Measurements from ENCODE around the gene MTMR3. TPM values are rescaled to one million over a fixed set of nuclear protein-coding genes. Genes with fewer than 3 reads are reported as not detected.
A peak's percentile ranks its signal among the peaks of the same experiment; 100 is the strongest.

The MTMR3 gene
- total and polyA plus RNA-seq, 4 donors = 13.6 to 86.0 (median 41.3) TPM

DNA sequence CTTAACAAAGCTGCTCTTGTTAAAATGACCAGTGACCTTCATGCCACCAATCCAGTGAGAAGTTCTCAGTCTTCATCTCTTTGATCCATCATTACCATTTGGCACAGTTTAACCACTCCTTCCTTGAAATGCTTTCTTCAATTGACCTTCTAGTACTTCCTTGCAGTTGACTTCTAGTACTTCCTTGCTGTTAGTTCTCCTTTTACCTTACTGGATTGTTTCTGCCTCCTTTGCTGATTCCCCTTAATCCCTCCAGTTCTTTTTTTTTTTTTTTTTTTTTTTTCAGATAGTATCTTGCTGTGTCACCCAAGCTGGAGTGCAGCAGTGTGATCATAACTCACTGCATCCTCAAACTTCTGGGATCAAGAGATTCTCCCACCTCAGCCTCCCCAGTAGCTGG, 131.3 kb downstream of the MTMR3 start:
- Histone ChIP-seq H3K9me3 (ENCODE audit: control insufficient read depth in 4 of 4, insufficient read depth in 3 of 4, low read length in 3 of 4) (no peaks in the 10 kb centered on the region), H3K36me3 (ENCODE audit: control insufficient read depth in 4 of 4, insufficient read depth in 4 of 4, low read length in 4 of 4) (peaks cover 19 to 61% (median 50%) of the 10 kb centered on the region in 4 donors), H3K27me3 (ENCODE audit: control insufficient read depth in 3 of 3, insufficient read depth in 3 of 3, low read length in 2 of 3) (no peaks in the 10 kb centered on the region), H3K9ac (ENCODE audit: insufficient read depth in 1 of 2, low read length in 2 of 2) (no peak overlapping the region), H3K27ac (ENCODE audit: low read depth in 1 of 2, low read length in 1 of 2) (no peak overlapping the region), H3K4me3 (no peak overlapping the region), H3K4me1 (ENCODE audit: control insufficient read depth in 5 of 5, insufficient read depth in 5 of 5, low read length in 5 of 5) (no peaks in the 10 kb centered on the region)
- TF ChIP-seq, protein P1, sequence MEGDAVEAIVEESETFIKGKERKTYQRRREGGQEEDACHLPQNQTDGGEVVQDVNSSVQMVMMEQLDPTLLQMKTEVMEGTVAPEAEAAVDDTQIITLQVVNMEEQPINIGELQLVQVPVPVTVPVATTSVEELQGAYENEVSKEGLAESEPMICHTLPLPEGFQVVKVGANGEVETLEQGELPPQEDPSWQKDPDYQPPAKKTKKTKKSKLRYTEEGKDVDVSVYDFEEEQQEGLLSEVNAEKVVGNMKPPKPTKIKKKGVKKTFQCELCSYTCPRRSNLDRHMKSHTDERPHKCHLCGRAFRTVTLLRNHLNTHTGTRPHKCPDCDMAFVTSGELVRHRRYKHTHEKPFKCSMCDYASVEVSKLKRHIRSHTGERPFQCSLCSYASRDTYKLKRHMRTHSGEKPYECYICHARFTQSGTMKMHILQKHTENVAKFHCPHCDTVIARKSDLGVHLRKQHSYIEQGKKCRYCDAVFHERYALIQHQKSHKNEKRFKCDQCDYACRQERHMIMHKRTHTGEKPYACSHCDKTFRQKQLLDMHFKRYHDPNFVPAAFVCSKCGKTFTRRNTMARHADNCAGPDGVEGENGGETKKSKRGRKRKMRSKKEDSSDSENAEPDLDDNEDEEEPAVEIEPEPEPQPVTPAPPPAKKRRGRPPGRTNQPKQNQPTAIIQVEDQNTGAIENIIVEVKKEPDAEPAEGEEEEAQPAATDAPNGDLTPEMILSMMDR (IDR thresholded peaks at IDR 0.05; ENCODE audit: control extremely low read depth, extremely low read depth) = no peak
- DNase-seq = peak in 1 of 3 donors; percentile 18
- ATAC-seq (ENCODE audit: insufficient read depth, low FRiP score) = no peak

DNA sequence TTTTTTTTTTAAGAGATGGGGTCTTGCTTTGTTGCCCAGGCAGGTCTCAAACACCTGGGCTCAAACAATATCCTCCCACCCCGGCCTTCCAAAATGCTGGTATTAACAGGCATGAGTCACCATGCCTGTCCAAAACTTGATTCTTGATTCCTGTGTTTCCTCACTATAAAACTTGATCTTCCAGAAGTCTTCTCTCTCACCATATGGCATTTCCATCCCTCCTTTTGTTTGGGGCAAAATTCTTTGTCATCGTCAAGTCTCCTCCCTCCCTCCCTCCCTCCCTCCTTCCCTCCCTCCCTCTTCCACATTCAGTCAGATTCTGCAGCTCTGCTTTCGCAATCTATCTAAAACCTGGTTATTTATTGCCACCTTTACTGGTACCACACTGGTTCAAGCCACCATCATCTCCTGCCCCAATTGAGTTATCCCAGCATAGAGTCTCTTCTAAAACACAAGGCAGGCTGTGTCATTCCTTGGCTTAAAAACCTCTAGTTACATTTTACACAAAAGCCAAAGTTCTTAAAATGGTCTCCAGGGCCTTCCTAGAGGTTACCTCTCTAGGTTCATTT, 132.3 kb downstream of the MTMR3 start:
- Histone ChIP-seq H3K4me1 (ENCODE audit: control insufficient read depth in 5 of 5, insufficient read depth in 5 of 5, low read length in 5 of 5) (no peaks in the 10 kb centered on the region), H3K27me3 (ENCODE audit: control insufficient read depth in 3 of 3, insufficient read depth in 3 of 3, low read length in 2 of 3) (no peaks in the 10 kb centered on the region), H3K9ac (ENCODE audit: insufficient read depth in 1 of 2, low read length in 2 of 2) (no peak overlapping the region), H3K9me3 (ENCODE audit: control insufficient read depth in 4 of 4, insufficient read depth in 3 of 4, low read length in 3 of 4) (no peaks in the 10 kb centered on the region), H3K27ac (ENCODE audit: low read depth in 1 of 2, low read length in 1 of 2) (no peak overlapping the region), H3K36me3 (ENCODE audit: control insufficient read depth in 4 of 4, insufficient read depth in 4 of 4, low read length in 4 of 4) (peaks cover 19 to 66% (median 57%) of the 10 kb centered on the region in 4 donors), H3K4me3 (no peak overlapping the region)
- ATAC-seq (ENCODE audit: insufficient read depth, low FRiP score) = no peak
- WGBS, 2 donors = 86 to 92% methylated on average over 3 of the region's 3 CpGs
- no peak for DNase-seq
- TF ChIP-seq, protein P1 (IDR thresholded peaks at IDR 0.05; ENCODE audit: control extremely low read depth, extremely low read depth) = no peak

DNA sequence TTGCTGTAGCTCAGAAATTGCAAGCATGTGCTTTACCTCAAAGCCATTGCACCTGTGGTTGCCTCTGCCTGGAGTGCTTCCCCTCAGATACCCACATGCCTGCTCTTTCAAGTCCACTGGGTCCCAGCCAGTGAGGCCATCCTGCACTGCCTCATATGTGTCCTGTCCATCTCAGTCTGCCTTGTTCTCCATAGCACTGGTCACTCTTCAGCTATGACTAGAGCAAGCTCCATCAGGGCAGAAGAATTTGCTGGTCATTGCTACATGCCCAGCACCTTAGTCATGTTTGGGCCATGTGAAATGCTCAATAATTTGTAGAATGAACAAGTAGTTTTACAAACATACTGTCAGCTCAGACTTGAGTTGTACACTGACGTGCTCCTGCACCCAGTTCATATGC, 132.9 kb downstream of the MTMR3 start:
- Histone ChIP-seq H3K36me3 (ENCODE audit: control insufficient read depth in 4 of 4, insufficient read depth in 4 of 4, low read length in 4 of 4) (peaks cover 24 to 70% (median 61%) of the 10 kb centered on the region in 4 donors), H3K4me1 (ENCODE audit: control insufficient read depth in 5 of 5, insufficient read depth in 5 of 5, low read length in 5 of 5) (no peaks in the 10 kb centered on the region), H3K4me3 (no peak overlapping the region), H3K27ac (ENCODE audit: low read depth in 1 of 2, low read length in 1 of 2) (no peak overlapping the region), H3K9ac (ENCODE audit: insufficient read depth in 1 of 2, low read length in 2 of 2) (no peak overlapping the region), H3K9me3 (ENCODE audit: control insufficient read depth in 4 of 4, insufficient read depth in 3 of 4, low read length in 3 of 4) (no peaks in the 10 kb centered on the region), H3K27me3 (ENCODE audit: control insufficient read depth in 3 of 3, insufficient read depth in 3 of 3, low read length in 2 of 3) (no peaks in the 10 kb centered on the region)
- no peak for ATAC-seq (ENCODE audit: insufficient read depth, low FRiP score)
- 100% methylated on average over 1 of the region's 1 CpG for WGBS, 2 donors
- no peak for DNase-seq
- TF ChIP-seq, protein P1 (IDR thresholded peaks at IDR 0.05; ENCODE audit: control extremely low read depth, extremely low read depth) = no peak

DNA sequence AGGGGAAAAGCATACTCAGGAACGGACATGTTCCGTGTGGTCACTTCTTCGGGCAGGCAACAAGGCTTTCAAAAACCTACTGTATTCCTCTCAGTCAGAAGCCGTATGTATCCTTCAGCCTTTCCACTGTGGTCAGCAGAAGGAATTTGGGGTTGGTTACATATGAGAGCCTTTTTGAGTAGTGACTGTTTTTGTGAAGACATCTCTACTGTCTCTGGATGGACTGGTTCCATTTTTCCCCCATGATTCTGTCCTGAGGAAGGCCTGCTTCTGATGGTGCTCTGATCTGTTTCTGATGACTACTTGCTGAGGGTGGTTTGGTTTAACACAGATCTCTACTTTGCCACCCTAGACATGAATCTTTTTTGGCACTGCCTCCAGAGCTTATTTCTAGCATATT, 133.6 kb downstream of the MTMR3 start:
- no peak overlapping the region for H3K9ac ChIP-seq (ENCODE audit: insufficient read depth in 1 of 2, low read length in 2 of 2)
- TF ChIP-seq, protein P1 (IDR thresholded peaks at IDR 0.05; ENCODE audit: control extremely low read depth, extremely low read depth) = no peak
- H3K27ac ChIP-seq (ENCODE audit: low read depth in 1 of 2, low read length in 1 of 2) = no peak overlapping the region
- H3K9me3 ChIP-seq (ENCODE audit: control insufficient read depth in 4 of 4, insufficient read depth in 3 of 4, low read length in 3 of 4) = no peaks in the 10 kb centered on the region
- ATAC-seq (ENCODE audit: insufficient read depth, low FRiP score) (no peak), DNase-seq (no peak)
- no peaks in the 10 kb centered on the region for H3K27me3 ChIP-seq (ENCODE audit: control insufficient read depth in 3 of 3, insufficient read depth in 3 of 3, low read length in 2 of 3)
- 95 to 96% methylated on average over 4 of the region's 4 CpGs for WGBS, 2 donors
- no peaks in the 10 kb centered on the region for H3K4me1 ChIP-seq (ENCODE audit: control insufficient read depth in 5 of 5, insufficient read depth in 5 of 5, low read length in 5 of 5)
- no peak overlapping the region for H3K4me3 ChIP-seq
- H3K36me3 ChIP-seq (ENCODE audit: control insufficient read depth in 4 of 4, insufficient read depth in 4 of 4, low read length in 4 of 4) = peaks cover 29 to 77% (median 64%) of the 10 kb centered on the region in 4 donors
